Activated T-cell treated with anti-CD3 and anti-CD28 coated beads, Interleukin-2, amount 50 U/mL, for 24 hours (primary cell): Measurements from ENCODE around the gene PIGL.
A peak's percentile ranks its signal among the peaks of the same experiment; 100 is the strongest.

Experiments used
- DNase-seq: peaks from one replicate; pipeline ENCODE4 v3.0.0-alpha.2; 2020
- H3K27ac Mint-ChIP-seq: 2 replicates; pipeline ENCODE4 v1.8.0; 2020; ENCODE audit warnings: mild to moderate bottlenecking, mixed read lengths
- H3K27me3 Mint-ChIP-seq: 2 replicates; pipeline ENCODE4 v1.8.0; 2020; ENCODE audit warnings: mixed read lengths
- H3K36me3 Mint-ChIP-seq: 2 replicates; pipeline ENCODE4 v1.8.0; 2020; ENCODE audit warnings: low read depth, mixed read lengths
- H3K4me1 Mint-ChIP-seq: 2 replicates; pipeline ENCODE4 v1.8.0; 2020; ENCODE audit warnings: low read depth, mixed read lengths
- H3K4me3 Mint-ChIP-seq: 2 replicates; pipeline ENCODE4 v1.8.0; 2020; ENCODE audit warnings: mild to moderate bottlenecking, moderate library complexity, mixed read lengths
- H3K9me3 Mint-ChIP-seq: 2 replicates; pipeline ENCODE4 v1.8.0; 2020; ENCODE audit warnings: mixed read lengths

PIGL gene

DNA sequence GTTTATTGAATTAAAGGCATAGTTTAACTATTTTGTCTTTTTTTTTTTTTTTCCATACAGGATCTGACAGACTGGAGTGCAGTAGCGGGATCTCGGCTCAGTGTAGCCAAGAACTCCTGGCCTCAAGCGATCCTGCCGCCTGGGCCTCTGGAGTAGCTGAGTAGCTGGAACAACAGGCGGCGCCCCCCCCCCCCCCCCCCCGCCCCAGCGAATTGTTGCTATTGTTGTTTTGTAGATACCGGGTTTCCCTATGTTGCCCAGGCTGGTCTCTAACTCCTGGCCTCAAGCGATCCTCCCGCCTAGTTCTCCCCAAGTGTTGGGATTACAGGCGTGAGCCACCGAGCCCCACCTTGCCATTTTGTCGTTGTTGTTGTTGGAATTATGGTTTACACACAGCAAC is 137.6 kb downstream of the PIGL start:
- H3K4me3 Mint-ChIP-seq, result peak overlapping the region; percentile 75
- H3K9me3 Mint-ChIP-seq, result no peaks in the 10 kb centered on the region
- no peak overlapping the region for H3K27ac Mint-ChIP-seq
- peaks cover 26% of the 10 kb centered on the region for H3K4me1 Mint-ChIP-seq
- peaks cover 27% of the 10 kb centered on the region for H3K36me3 Mint-ChIP-seq
- peaks cover 2% of the 10 kb centered on the region for H3K27me3 Mint-ChIP-seq
- no peak for DNase-seq

DNA sequence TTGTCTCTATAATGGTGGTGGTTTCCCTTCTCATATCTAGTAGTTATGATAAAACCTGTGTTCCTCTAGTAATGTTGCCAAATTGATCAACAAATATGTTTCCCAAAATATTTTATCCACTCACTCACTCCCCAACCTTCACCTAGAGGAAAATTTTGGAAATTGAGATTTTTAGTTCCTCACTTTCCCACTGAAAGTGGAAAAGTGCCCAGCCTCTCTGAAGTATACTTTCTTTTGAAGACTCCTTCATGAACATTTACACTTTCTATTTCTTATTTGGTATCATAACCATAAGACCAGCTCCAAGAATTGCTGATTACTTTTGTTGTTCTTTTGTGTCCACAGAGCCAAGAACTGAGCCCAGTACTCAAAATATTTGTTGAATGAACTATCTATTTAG is 141.4 kb downstream of the PIGL start:
- Mint-ChIP-seq H3K36me3 (no peaks in the 10 kb centered on the region), H3K27ac (no peak overlapping the region), H3K27me3 (peaks cover 2% of the 10 kb centered on the region), H3K4me3 (no peak overlapping the region), H3K9me3 (no peaks in the 10 kb centered on the region), H3K4me1 (peaks cover 7% of the 10 kb centered on the region)
- no peak for DNase-seq

DNA sequence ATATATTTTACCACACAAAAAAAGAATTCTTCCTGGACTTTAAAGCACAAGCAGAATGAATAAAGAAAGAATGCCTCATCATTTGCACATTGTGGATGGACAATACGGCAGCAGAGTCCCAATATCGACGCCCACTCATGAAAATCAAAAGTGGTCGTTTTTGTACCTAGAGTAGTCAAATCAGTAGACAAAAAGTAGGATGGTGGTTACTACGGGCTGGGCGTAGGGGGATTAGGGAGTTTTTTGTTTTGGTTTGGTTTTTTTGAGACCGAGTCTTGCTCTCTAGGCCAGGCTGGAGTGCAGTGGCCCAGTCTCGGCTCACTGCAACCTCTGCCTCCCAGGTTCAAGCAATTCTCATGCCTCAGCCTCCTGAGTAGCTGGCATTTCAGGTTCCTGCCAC is 144.9 kb downstream of the PIGL start:
- H3K27ac Mint-ChIP-seq, result no peak overlapping the region
- H3K36me3 Mint-ChIP-seq, result no peaks in the 10 kb centered on the region
- H3K27me3 Mint-ChIP-seq, result peaks cover 2% of the 10 kb centered on the region
- no peaks in the 10 kb centered on the region for H3K9me3 Mint-ChIP-seq
- no peak overlapping the region for H3K4me3 Mint-ChIP-seq
- DNase-seq, result no peak
- peaks cover 3% of the 10 kb centered on the region for H3K4me1 Mint-ChIP-seq

DNA sequence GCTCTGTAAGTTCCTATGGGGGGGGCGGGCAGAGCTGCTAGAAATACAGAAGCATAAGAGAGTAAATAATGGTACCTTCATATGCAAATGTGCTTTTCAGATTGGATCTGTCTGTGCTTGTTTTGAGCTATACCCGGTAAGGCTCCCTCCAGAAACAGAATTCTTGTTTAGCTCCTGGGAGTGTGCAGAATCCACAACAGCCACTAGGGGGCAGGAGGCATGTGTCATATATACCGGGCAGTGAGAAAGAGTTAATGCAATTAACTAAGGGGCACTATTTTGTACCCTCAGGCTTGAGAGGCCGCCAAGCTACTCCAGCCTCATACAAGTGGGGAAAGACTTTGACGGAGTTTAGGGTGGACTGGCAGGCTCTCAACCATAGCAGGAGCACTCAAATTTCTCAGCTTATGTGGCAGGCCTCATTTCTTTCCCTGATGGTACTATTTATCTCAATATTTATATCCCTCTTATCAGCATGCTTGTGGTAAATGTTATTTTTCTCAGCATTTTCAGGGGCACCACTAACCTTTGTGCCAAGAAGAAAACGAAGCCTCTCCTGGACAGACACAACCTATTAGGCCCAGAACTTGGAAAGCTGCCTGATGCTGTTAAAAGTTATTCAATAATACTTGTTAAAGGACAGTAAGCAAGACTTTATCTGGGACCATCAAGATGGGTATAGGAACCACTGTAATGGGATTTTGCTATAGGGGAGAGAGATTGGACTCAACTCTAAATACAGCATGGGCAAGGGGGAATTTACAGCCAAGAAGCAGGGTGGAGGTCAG is 146.9 kb downstream of the PIGL start:
- Mint-ChIP-seq H3K4me3 (no peak overlapping the region), H3K4me1 (peaks cover 3% of the 10 kb centered on the region), H3K27ac (no peak overlapping the region), H3K27me3 (no peaks in the 10 kb centered on the region), H3K9me3 (no peaks in the 10 kb centered on the region), H3K36me3 (no peaks in the 10 kb centered on the region)
- DNase-seq, result peak; percentile 81

DNA sequence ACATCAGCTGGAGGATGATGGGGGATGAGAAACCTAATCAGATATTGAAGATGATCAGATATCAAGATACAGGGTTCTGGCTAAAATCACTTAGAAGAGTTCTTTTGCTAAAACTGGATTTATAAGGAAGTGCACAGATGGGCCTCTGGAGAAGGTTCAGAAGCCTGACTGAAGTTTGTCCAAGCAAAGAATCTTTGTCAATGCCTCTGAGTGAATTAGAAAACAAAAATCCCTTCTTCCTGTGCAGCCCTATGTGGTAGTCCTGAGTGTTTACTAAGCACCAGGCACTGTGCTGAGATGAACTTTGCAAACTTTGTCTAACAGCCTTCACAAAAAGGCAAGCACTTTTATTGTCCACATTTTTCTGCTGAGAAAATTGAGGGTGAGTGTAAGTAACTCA is 147.6 kb downstream of the PIGL start:
- H3K9me3 Mint-ChIP-seq, result no peaks in the 10 kb centered on the region
- H3K4me3 Mint-ChIP-seq, result no peak overlapping the region
- no peaks in the 10 kb centered on the region for H3K27me3 Mint-ChIP-seq
- H3K4me1 Mint-ChIP-seq, result peaks cover 3% of the 10 kb centered on the region
- no peak overlapping the region for H3K27ac Mint-ChIP-seq
- no peaks in the 10 kb centered on the region for H3K36me3 Mint-ChIP-seq
- DNase-seq, result no peak

DNA sequence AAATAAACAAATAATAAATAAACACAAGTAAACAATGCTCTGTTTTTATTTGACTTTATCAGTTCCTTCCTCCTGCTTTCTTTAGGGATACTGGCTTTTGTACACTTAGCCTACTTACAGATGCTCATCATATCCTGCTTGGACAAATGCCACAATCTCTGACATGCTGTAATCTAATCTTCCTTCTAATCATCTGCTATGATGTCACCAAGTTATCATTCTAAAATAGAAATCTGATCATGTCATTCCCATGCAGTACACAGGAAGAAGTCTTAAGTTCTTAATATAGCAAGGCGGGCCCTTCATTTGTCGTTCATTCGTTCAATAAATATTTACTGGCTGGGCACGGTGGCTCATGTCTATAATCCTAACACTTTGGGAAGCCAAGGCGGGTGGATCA is 154.7 kb downstream of the PIGL start:
- Mint-ChIP-seq H3K27me3 (no peaks in the 10 kb centered on the region), H3K27ac (no peak overlapping the region), H3K36me3 (no peaks in the 10 kb centered on the region), H3K4me1 (no peaks in the 10 kb centered on the region), H3K4me3 (no peak overlapping the region), H3K9me3 (no peaks in the 10 kb centered on the region)
- no peak for DNase-seq

DNA sequence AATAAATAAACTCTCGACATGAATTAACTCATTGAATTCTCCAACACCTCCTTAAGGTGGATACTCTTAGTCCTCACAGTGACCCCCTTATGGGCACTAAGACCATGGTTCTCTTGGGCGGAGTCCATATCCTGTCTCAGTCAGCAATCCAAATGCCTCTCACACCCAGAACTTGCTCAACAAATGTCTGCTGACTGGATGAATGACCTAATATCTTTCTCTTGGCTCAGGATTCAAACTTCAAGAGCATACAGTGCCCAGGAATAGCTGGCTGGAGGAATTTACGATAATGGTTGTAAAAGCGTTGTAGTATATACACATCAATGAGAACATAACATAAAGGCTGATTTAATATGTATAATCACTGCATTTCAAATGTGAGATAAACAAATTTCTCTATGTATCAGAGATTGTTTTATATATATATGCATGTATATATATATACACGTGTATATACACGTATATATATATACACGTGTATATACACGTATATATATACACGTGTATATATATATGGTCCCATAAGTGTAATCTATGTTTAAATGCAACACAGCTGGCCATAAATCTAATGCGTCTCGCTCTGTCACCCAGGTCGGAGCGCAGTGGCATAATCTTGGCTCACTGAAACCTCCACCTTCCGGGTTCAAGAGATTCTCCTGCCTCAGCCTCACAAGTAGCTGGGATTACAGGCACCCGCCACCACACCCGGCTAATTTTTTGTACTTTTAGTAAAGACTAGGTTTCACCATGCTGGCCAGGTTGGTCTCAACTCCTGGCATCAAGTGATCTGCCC is 157.3 kb downstream of the PIGL start:
- Mint-ChIP-seq H3K27me3 (no peaks in the 10 kb centered on the region), H3K27ac (no peak overlapping the region), H3K4me3 (no peak overlapping the region), H3K4me1 (no peaks in the 10 kb centered on the region), H3K9me3 (no peaks in the 10 kb centered on the region), H3K36me3 (no peaks in the 10 kb centered on the region)
- DNase-seq, result no peak
